Fibroblast of lung (primary cell): ENCODE data around the gene METTL15.

Experiments
- CTCF ChIP-seq, 2 donors: IDR thresholded peaks in 1 of 2; conservative IDR thresholded peaks in 1 of 2; 1 replicate in 1 of 2; 2 replicates in 1 of 2; pipeline ENCODE4 v1.5.1; 2011 to 2012; ENCODE audit warnings: low read length in 2 of 2, control low read depth in 1 of 2, inconsistent platforms in 1 of 2, low read depth in 1 of 2, mild to moderate bottlenecking in 1 of 2
- EZH2 ChIP-seq: IDR thresholded peaks from 2 replicates; pipeline ENCODE4 v1.5.1; 2012; ENCODE audit warnings: low read length, control low read depth, mild to moderate bottlenecking; ENCODE audit errors: missing control alignments

GRCh38 chr11:28284196-28284595 lies 176.0 kb downstream of the METTL15 start:
- TF ChIP-seq CTCF (conservative IDR thresholded peaks at IDR 0.05 in 1 of 2, IDR thresholded peaks at IDR 0.05 in 1 of 2; ENCODE audit: low read depth in 1 of 2, low read length in 2 of 2) = no peak
- TF ChIP-seq EZH2 = no peak
